Tibial nerve (tissue), 4 donors: Measurements from ENCODE around the gene SDK2. TPM values are rescaled to one million over a fixed set of nuclear protein-coding genes. Genes with fewer than 3 reads are reported as not detected.

ENCODE experiments used
- DNase-seq, 2 donors: peaks; one replicate each; pipeline ENCODE4 v3.0.0-alpha.2; 2019; ENCODE audit warnings: low spot score in 2 of 2
- H3K27ac ChIP-seq, 4 donors: fragments of 200-600 bp; sonication (generic) in 3 of 4; one replicate each; pipeline ENCODE4 v1.5.1; 2017 to 2019; ENCODE audit warnings: mild to moderate bottlenecking in 1 of 4
- H3K27me3 ChIP-seq, 2 donors: fragments of 200-600 bp; sonication (generic) in 1 of 2; one replicate each; pipeline versions ENCODE4 v1.5.1 to v1.6.0; 2017 to 2019
- H3K36me3 ChIP-seq, 3 donors: fragments of 200-600 bp; sonication (generic); one replicate each; pipeline ENCODE4 v1.5.1; 2018 to 2019
- H3K4me1 ChIP-seq, 4 donors: fragments of 200-600 bp; sonication (generic) in 3 of 4; one replicate each; pipeline ENCODE4 v1.5.1; 2017 to 2019
- H3K4me3 ChIP-seq, 4 donors: fragments of 200-600 bp; sonication (generic) in 3 of 4; one replicate each; pipeline ENCODE4 v1.5.1; 2017 to 2019; ENCODE audit warnings: mild to moderate bottlenecking in 1 of 4, moderate library complexity in 1 of 4
- H3K9me3 ChIP-seq, 4 donors: fragments of 200-600 bp; sonication (generic) in 3 of 4; one replicate each; pipeline ENCODE4 v1.5.1; 2017 to 2019
- EP300 ChIP-seq, 2 donors: sonication (generic); formaldehyde crosslinking; IDR thresholded peaks; one replicate each; pipeline ENCODE4 v1.6.1; 2017; ENCODE audit warnings: antibody characterized with exemption in 2 of 2, mild to moderate bottlenecking in 1 of 2
- POLR2A ChIP-seq, 2 donors: fragments of 450-650 bp; IDR thresholded peaks; one replicate each; pipeline ENCODE4 v1.6.1; 2017; ENCODE audit warnings: antibody characterized with exemption in 2 of 2, mild to moderate bottlenecking in 2 of 2, moderate library complexity in 2 of 2
- WGBS, 2 donors: methylation state at CpG; one replicate each; pipeline ENCODE4 v1.1.5; 2018; 5-methylcytosine and 5-hydroxymethylcytosine counted together
- total RNA-seq, 4 donors: library from RNA; depleted of rRNA; stranded (reverse); fragments of >200 nt; gene quantifications; one replicate each; pipeline ENCODE4 v1.1.0, GENCODE V29; 2016
- TF ChIP-seq, protein P1 (sequence below), 5 experiments: fragments of 200-600 bp in 3 of 5; fragments of 450-650 bp in 2 of 5; sonication (generic) in 3 of 5; IDR thresholded peaks; one replicate each; pipeline ENCODE4 v1.5.1; 2016 to 2019; ENCODE audit warnings: antibody characterized with exemption in 5 of 5, mild to moderate bottlenecking in 3 of 5, moderate library complexity in 2 of 5

The SDK2 gene
- total RNA-seq, 4 donors from 2014 or later, result 3.1 to 6.3 (median 4.6) TPM

- Histone ChIP-seq H3K9me3 (no peaks in the 10 kb centered on the region), H3K4me3 (no peak overlapping the region), H3K36me3 (peaks cover 0 to 28% (median 0%) of the 10 kb centered on the region in 3 donors), H3K27me3 (no peaks in the 10 kb centered on the region), H3K4me1 (no peaks in the 10 kb centered on the region), H3K27ac (no peak overlapping the region)
- TF ChIP-seq POLR2A (IDR thresholded peaks at IDR 0.05) (no peak), EP300 (IDR thresholded peaks at IDR 0.05) (no peak)
- TF ChIP-seq, protein P1, sequence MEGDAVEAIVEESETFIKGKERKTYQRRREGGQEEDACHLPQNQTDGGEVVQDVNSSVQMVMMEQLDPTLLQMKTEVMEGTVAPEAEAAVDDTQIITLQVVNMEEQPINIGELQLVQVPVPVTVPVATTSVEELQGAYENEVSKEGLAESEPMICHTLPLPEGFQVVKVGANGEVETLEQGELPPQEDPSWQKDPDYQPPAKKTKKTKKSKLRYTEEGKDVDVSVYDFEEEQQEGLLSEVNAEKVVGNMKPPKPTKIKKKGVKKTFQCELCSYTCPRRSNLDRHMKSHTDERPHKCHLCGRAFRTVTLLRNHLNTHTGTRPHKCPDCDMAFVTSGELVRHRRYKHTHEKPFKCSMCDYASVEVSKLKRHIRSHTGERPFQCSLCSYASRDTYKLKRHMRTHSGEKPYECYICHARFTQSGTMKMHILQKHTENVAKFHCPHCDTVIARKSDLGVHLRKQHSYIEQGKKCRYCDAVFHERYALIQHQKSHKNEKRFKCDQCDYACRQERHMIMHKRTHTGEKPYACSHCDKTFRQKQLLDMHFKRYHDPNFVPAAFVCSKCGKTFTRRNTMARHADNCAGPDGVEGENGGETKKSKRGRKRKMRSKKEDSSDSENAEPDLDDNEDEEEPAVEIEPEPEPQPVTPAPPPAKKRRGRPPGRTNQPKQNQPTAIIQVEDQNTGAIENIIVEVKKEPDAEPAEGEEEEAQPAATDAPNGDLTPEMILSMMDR (IDR thresholded peaks at IDR 0.05), result no peak
- 67 to 71% methylated on average over 19 to 20 of the region's 21 CpGs for WGBS, 2 donors
- no peak for DNase-seq
Observed at GRCh38 chr17:73396431-73397277, 247.6 kb downstream of the SDK2 start.

DNA sequence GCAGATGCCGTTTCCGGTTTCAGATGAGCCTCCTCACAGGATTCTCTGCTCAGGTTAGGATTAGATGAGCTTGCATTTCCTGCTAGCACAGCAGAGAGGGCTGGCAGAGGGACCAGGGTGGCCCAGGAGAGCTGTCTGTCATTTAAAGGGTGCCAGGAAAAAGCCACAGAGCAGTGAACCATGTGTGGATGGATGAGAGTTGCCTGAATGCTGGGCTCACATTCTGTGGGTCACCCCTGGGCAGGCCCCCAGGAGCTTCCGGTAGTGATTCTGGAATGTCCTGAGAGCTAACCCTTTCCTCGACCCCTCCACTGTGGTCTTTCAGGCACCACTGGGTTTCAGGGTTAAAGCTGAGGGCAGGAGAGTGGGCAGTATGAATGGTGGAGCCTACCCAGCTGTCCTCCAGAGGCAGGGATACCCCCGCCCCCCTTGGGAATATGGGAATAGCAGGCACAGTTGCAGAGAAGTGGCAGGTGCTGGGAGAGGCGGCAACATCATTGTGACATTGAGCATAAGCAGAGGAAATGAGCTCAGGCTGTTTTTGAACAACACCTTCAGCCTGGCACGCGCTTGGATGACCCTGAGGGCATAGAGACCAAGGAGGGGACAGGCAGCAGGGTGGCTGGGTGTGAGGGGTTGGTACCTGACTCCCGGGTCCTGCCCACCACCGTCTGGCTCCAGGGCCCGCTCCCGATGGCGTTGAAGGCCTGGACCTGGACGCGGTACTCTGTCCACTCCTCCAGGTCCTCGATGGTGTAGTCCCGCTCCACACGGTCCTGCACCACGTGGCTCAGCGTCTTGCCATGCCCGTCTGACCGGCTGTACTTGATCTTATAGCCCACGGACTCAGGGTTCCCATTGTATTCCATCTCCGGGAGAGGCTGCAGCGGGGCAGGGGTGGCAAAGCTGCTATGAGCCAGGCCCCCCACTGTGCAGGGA lies 249.5 kb downstream of the SDK2 start:
- TF ChIP-seq EP300 (IDR thresholded peaks at IDR 0.05), result no peak
- TF ChIP-seq, protein P1 (IDR thresholded peaks at IDR 0.05), result no peak
- TF ChIP-seq POLR2A (IDR thresholded peaks at IDR 0.05), result no peak
- Histone ChIP-seq H3K27me3 (no peaks in the 10 kb centered on the region), H3K27ac (no peak overlapping the region), H3K36me3 (peaks cover 0 to 38% (median 0%) of the 10 kb centered on the region in 3 donors), H3K4me1 (no peaks in the 10 kb centered on the region), H3K9me3 (no peaks in the 10 kb centered on the region), H3K4me3 (no peak overlapping the region)
- 62 to 80% methylated on average over 23 to 25 of the region's 25 CpGs for WGBS, 2 donors
- DNase-seq, result no peak

DNA sequence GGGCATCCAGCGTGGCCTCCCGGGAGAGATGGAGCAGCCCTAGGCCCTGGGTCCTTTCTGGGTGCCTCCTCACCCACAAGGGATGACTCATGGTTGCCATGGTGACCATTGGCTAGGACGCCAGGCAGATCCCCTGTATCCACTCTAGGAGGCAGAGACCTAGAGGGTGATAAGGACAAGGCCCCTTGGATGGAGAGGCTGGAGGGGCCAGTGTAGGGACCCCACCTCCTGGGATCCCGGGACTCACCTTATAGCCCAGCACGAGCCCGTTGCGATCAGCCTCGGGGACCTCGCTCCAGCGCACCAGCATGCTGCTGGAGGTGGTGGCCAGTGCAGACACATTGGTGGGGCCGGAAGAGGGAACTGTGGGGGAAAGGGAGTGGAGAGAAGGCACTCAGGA lies 250.3 kb downstream of the SDK2 start:
- H3K27me3 ChIP-seq, result no peaks in the 10 kb centered on the region
- H3K4me3 ChIP-seq, result no peak overlapping the region
- TF ChIP-seq POLR2A (IDR thresholded peaks at IDR 0.05) (no peak), EP300 (IDR thresholded peaks at IDR 0.05) (no peak)
- TF ChIP-seq, protein P1 (IDR thresholded peaks at IDR 0.05), result no peak
- no peak for DNase-seq
- peaks cover 0 to 39% (median 0%) of the 10 kb centered on the region in 3 donors for H3K36me3 ChIP-seq
- no peak overlapping the region for H3K27ac ChIP-seq
- no peaks in the 10 kb centered on the region for H3K4me1 ChIP-seq
- 77 to 87% methylated on average over 10 to 11 of the region's 11 CpGs for WGBS, 2 donors
- H3K9me3 ChIP-seq, result no peaks in the 10 kb centered on the region

DNA sequence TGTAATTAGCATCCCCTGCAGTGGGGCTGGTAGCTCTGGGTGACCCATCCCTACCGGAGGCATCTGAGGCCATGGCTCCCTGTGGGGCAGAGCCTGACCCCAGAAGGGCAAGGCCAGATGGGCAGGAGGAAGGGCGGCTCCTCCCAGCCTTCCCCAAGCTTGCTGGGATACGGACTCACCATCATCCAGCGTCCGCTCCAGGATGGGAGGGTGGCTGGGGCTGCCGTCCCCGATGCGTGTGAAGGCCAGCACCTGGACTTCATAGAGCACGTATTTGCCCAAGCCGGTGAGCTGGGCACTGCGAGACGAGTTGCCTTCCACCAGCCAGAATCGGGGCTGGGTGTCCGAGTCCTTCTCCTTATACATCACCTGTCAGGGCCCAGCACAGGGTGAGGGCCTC lies 250.9 kb downstream of the SDK2 start:
- no peak for DNase-seq
- TF ChIP-seq, protein P1 (IDR thresholded peaks at IDR 0.05), result no peak
- TF ChIP-seq POLR2A (IDR thresholded peaks at IDR 0.05), result no peak
- no peak for TF ChIP-seq EP300 (IDR thresholded peaks at IDR 0.05)
- Histone ChIP-seq H3K27ac (no peak overlapping the region), H3K4me1 (no peaks in the 10 kb centered on the region), H3K36me3 (peaks cover 0 to 39% (median 0%) of the 10 kb centered on the region in 3 donors), H3K27me3 (no peaks in the 10 kb centered on the region), H3K9me3 (no peaks in the 10 kb centered on the region), H3K4me3 (no peak overlapping the region)
- WGBS, 2 donors, result 83 to 88% methylated on average over 13 of the region's 14 CpGs
